NCI-H748 treated with DMSO at 0.1 percent for 48 hours (cell line): Measurements from ENCODE around the gene POLE4.

ENCODE experiments used
- DNase-seq: peaks from one replicate; lab custom pipeline; 2025; lab: John Stamatoyannopoulos, UW

Gene POLE4

DNA sequence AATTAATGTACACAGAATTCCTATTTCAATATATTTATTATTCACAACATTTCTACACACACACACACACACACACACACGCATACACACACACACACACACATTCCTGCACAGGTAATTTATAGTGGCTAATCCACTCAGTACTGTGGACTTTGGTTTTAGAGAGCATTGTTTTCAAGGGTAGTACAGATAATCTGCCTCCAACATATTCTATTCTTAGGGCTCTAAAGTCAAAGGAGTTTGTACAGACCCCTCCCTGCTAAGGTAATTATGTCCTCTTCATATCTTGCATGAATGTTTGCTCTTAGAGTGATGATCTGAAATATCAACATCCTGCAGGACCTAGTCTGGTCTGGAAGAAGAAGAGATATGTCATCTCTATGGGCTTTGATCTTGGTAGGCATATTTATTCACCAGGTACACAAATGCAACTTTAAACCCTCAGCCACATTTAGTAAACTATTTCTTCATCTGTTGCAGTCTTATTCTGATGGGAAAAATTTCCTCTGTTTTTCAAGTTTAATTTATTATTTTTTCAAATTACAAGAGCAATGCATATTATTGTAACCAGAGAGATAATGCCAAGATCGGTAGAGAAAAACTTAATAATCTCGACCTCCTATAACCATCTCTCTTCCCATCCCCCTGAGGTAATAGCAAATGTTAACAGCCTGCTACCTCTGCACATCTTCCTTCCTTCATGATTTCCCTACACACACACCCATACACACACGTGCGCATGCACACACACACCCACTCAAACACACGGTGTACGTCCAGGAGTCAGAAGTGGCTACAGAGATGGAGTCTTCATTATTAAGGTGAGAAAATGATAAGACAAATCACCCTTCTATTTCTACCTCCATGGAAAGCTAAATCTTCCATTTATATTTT lies 18.3 kb upstream of the POLE4 start:
- DNase-seq = no peak

DNA sequence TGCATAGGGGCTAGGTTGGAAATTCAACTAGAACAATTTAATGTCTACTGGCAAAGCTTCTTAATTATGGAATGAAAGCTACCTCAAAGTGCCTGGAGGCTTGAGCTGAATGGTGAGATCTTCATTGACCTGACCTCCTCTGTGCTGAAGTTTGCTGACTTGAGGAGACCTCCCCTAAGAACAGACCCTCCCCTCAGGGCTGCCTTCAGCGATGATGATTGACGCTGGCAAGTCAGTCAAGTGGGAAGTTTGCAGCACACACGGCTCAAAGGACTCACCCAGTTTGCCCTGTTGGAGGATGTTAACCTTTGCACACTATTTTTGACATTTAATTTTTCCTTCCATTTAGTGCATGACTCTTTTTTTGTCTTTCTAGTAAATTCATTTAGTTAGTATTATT lies 17.2 kb upstream of the POLE4 start:
- no peak for DNase-seq

DNA sequence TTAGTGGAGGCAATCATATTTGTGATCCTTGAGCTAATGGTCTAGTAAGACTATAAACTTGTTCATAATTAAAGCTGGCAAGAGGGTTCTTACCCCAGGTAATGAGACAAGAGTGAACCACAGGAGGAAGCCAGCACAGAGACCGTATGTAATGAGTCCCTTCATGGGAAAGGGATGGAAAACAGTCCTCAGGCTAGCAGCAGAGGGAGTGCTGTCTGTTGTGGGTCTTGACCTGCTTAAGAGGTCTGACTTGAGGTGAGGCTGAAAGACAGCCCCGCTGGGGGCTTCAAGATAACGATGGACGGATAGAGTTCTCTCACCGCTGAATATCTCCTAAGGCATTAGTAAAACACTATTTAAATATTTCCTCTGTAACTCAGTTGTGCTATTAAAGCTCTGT lies 16.2 kb upstream of the POLE4 start:
- no peak for DNase-seq

DNA sequence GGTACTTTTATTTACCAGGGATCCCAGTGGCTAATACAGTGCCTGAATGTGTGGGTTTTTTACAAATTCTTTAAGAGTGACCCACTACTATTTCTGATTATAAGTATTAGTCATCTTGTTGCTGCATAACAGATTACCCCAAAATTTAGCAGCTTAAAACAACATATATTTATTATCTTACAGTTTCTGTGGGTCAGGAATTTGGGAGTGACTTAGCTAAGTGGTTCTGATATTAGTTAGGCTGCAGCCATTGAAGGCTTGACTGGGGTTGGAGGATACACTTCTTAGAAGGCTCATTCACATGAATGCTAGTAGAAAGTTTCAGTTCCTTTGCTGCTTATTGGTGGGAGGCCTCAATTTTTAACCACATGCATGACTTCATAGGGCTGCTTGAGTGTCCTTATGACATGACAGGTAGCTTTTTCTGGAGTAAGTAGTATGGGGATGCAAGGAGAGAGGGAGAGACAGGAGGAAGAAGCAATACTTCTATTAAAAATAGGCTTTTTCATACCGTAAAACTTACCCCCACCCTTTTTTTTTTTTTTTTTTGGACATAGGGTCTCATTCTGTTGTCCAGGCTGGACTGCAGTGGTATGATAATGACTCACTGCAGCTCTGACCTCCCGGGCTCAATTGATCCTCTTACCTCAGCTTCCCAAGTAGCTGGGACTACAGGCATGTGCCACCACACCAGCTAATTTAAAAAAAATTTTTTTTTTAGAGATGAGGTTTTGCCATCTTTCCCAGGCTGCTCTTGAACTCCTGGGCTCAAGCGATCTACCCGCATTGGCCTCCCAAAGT lies 13.3 kb upstream of the POLE4 start:
- no peak for DNase-seq

DNA sequence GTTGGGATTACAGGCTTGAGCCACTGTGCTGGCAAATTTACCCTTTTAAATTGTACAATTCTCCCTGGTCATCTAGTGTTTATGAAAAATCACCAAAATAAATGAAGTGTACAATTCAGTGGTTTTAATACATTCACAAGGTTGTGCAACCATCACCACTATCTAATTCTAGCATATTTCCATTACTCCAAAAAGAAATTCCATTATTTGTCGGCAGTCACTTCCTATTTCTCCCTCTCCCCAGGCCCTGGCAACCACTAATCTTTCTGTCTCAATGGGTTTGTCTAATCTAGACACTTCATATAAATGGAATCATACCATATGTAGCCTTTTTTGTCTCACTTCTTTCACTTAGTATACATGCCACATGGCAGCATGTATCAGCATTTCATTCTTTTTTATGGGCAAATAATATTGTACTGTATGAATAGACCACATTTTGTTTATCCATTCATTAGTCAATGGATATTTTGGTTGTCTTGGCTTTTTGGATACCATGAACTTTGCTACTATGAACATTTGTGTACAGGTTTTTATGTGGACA lies 12.6 kb upstream of the POLE4 start:
- no peak for DNase-seq

DNA sequence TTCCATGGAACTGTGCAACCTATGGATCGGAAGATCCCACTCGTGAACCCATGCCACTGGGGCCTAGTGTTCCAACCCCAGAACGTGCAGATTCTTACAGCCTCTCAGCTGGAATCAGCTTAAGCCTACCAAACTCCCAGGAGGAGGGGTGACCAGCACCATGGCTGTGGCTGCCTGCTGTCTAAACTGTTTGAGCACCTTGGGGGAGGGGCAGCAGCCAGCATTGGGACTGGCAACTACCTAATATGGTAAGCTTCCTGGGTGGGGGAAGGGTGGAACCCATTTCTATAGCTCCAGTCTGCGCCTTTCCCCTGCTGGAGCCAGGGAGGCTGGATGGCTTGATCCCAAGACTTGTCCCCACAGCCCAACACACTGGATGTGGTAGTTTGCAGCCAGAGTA lies 10.7 kb upstream of the POLE4 start:
- DNase-seq = no peak

DNA sequence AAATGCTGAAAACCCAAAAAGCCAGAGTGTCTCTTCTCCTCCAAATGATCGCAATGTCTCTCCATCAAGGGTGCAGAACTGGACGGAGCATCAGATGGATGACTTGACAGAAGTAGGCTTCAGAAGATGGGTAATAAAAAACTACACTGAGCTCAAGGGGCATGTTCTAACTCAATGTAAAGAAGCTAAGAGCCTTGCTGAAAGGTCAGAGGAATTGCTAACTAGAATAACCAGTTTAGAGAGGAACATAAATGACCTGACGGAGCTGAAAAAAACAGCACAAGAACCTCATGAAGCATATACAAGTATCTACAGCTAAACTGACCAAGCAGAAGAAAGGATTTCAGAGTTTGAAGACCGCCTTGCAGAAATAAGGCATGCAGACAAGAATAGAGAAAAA lies 9.7 kb upstream of the POLE4 start:
- DNase-seq = no peak

DNA sequence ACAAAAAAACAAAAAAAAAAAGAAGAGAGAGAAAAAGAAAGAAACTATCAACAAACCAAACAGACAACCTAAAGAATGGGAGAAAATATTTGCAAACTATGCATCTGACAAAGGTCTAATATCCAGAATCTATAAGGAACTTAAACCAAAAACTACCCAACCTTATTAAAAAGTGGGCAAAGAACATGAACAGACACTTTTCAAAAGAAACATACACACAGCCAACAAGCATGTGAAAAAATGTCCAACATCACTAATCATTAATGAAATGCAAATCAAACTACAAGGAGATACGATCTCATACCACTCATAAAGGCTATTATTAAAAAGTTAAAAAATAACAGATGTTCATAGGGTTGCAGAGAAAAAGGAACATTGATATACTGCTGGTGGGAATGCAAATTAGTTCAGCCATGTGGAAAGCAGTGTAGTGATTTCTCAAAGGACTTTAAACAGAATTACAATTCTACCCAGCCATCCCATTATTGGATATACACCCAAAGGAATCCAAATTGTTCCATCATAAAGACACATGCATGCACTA lies 7.2 kb upstream of the POLE4 start:
- no peak for DNase-seq

DNA sequence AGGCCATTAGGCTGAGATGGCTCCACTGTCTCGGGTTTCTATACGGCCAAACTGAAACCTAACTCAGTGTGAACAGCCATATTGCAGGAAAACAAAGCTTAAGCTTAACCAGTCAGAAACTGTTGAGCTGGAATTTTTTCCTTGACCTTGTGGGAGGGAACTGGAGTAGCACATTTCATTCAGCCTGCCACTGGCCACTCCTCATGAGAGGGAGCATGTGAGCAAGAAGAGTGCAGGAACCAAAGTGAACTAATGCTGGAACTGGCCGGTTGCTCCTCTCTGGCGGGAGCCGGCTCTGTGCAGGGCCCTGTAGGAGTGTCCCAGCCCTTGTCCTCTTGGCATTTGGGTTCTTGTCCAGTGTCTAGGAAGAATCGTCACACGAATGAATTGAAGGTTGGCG lies 5.9 kb upstream of the POLE4 start:
- DNase-seq = no peak

DNA sequence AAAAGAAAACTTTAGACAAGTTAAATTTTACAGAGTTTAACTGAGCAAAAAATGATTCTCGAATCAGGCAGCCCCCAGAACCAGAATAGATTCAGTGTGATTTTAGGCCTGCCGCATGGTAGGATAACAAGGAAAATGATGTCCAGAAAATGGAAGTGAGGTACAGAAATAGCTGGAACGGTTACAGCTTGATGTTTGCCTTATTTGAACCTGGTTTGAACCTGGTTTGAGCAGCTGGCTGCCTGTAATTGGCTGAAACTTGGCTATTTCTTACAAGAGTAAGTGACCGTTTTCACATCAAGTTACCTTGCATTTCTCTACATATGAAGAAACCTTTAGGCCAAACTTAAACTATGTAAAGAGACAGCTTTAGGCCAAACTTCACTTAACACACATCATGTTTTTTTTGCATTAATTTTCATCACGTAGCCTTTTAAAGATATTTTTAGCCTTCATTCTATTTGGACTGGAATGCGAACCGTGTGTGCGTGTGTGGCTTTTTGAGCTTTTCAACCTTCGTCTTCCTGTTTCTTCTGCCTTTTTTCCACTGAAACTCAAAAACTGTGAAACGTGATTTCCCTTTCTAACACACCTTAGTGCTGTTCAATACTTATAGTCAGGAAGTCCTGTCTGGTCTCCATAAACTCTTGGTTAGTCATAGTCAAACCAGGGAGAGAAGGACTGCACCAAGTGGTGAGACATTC lies 4.5 kb upstream of the POLE4 start:
- no peak for DNase-seq

DNA sequence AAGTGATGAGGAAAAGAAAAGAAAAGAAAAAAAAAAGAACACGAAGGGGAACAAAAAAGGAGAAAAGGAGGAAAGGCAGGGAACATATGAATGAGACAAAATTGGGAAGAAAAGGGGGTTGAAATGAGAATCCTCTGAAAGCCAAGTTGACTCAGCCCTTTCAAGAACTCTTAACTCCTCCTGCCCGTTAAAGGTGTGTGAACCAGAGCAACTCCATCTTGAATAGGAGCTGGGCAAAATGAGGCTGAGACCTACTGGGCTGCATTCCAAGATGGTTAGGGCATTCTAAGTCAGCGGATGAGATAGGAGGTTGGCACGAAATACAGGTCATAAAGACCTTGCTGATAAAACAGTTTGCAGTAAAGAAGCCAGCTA lies 4.0 kb upstream of the POLE4 start:
- no peak for DNase-seq

DNA sequence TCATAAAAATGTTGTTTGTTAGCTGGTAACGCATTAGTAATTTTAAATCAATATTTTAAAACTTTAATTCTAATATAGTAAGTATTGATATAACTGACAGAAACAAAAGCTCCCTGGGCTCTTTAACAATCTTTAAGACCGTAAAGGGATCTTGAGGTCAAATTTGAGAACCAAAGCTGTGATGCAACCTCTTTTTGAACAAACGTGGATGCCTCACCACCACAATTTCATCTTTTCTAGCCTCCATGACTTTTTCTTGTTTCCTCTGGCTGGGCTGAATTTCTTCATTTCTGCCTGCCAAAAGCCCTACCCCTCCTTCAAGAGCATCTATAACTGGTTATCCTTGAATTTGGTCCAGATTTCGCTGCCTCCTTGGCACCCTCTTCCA lies 563 bp upstream of the POLE4 start:
- DNase-seq = no peak

DNA sequence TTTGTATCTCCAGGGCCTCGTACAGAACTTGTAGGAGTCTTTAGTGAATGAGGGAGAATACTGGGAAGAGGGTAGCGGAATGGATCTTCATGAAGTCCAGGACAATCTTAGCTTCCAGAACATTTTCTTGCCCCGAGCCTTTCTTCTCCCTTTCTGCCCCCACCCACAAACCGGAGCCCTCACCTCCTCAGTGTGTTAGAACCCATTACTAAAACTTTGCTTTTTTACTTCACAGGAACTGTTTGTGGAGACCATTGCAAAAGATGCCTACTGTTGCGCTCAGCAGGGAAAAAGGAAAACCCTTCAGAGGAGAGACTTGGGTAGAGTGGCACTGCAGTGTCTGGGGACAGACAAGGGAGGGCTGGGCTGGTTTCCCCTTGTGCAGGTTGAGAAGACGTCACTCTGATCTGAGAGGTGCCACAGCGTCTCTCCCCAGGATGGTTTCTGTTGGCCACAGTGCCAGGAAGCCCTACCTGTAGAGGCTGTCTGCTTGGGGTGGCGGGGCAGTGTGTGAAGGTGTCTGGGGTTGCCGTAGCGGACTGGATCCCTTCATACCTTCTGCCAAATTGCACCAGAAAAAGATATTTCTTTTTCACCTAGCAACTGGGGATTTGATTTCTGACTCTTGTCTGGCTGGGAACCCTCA lies 786 bp downstream of the POLE4 start:
- DNase-seq = no peak

DNA sequence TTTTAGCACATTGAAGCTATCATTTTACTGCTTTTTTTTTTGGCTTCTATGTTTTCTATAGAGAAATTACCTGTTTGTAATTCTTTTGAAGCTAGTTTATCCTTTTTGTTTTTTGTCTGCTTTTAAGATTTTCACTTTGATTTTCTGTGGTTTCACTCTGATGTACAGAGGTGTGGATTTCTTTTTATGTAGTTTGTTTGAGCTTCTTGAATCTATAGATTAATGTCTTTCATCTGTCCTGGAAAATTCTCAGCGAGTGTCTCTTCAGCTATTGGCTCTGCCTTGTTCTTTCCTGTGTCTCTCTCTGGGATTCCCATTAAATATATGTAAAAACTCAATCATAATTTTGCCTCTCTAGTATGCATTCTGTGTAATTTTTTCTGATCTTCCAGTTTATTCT lies 8.4 kb downstream of the POLE4 start:
- DNase-seq = no peak

DNA sequence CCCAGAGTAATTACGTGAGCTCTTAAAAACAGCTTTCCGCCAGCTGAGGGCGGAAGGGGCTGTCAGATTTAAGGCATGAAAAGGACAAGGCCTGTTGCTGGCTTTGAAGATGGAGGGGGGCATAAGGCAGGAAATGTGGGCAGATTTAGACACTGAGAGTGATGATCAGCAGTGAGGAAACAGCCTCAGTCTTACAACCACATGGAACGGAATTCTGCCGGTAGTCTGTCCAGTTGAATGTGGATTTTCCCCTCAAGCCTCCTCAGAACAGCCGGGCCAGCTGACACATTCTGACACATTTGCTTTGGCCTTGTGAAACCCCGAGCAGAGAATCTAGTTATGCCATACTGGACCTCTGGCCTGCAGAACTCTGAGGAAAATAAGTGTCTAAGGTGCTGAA lies 16.6 kb downstream of the POLE4 start:
- DNase-seq = no peak

DNA sequence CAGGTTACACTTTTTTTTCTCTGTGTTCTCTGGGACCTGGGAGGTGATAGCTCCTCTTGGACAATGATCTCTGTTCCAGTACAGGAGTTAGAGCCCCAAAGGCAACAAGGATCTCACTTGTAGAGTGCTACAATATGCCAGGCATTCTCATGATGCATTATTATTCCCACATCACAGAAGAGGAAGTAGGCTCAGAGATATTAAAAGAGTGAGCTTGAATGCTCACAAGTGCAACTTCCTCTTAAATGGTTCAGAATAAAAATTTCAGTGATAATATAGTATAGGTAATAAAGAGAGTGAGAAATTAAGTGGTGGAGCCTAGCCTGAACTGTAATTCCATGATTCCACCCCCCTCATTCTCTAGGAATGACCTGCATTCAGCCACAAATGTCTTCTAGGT lies 21.4 kb downstream of the POLE4 start:
- DNase-seq = no peak

DNA sequence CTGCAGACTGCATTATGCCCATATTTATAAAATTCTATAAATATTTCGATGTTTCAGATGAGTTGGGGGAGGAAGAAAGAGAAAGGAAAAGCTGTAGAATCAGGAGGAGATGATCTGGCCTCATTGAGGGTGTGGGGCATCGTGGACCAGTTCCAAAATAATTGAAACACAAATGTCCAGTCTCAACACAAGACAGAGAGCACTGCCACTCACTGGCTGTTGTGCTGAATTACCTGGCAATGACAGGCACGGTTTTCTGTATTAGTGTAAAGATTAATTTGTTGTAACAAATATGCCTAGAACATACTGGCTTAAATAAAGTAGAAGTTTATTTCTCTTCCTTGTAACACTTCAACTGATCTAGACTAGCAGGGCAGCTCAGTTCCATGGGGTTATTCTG lies 24.1 kb downstream of the POLE4 start:
- no peak for DNase-seq

DNA sequence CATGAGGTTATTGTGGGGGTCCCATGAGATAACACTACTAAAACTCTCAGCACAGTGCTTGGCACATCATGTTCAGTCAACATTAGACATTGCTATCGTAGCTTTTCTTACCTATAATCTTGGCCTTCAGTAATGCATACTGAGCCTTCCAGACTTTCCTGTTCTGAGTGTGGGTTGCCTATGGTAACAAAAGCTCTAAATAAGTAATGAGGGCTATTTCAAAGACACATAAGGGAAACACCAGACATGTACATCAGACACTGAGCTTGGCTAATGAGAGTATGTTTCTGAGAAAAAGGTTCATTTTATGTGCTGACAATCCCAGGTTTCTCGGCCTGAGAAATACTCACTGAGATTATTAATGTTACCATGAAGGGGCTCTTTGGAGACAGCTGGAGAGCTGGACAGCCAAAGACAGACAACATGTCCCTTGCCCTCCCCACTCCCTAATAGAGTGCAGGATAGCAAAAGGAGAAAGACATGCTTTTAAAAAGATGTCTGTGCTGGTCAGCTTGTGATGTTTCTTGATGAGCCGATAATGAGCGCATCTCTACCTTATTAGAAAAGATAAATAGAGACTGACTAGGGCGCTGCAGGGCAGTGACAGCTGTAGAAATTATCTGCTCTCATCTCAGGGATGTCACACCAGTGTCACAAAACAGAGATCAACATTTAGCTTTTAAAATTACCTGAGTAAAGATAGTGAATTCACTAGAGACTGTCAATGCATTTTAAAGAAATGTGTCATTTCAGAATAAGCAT lies 25.4 kb downstream of the POLE4 start:
- no peak for DNase-seq

DNA sequence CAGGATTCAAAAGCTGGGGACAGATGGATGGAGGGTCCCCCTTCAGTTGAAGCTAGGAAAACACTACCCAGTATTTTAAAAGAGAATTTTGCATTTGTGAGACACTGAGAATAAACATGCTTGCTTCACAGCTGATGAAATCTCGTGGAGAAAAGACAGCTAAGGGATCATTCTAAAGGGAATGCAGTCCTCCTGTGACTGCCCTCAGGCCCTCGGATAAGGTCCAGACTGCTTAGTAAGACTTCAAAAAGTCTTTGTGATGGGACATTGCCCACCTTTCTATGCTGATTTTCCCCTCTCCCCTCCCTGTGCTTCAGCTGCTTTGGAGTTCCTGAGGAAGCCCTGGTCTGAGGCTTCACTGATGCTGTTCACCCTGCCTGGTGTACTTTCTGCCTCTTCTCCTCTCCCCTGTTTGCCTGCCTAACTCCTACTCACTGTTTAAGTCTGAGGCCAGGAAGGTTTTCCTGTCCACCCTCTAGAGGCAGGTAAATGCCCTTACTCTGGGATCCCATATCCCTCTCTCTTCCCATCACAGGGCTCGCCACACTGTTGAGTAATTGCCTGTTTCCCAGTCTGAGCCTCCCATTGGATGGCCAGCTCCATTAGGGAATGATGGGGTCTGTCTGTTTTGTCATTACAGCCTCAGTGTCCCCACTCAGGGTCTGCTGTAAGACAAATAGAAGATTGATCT lies 26.6 kb downstream of the POLE4 start:
- DNase-seq = no peak

DNA sequence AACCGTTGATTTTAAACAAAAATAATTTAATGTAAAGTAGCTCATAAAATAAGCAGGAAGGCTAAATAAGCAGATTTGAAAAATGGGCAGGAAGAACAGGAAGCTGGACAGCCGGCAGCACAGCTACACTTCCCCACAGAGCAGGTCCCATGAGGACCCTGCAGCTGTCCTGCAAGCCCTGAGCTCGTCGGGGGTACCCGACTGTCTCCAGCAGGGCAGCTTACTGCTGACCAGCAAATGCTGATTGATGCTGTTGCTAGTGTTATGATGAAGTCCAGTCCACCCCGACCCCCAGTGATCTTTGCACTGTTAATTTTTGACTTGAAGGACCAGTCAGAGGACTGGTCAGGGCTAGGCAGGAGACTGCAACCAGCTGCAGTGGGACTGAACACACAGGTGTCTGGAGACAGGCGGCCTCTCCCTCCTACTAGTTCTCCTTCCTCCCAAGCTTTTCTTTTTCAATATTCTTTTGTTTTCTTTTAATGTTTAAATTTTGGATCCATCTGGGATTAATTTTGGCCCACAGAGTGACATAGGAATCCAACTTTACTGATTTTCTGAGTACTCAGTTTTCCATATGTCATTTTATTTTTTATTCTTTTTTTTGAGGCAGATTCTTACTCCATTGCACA lies 27.7 kb downstream of the POLE4 start:
- no peak for DNase-seq
